ENCODE measurements around the gene BNIP1. TPM values are rescaled to one million over a fixed set of nuclear protein-coding genes. Genes with fewer than 3 reads are reported as not detected.

Gene BNIP1
- total RNA-seq, 6 experiments from 2014 or later: 13.9 to 20.9 (median 17.3) TPM

- Mint-ChIP-seq H3K4me3 (no peak overlapping the region), H3K27ac (no peak overlapping the region), H3K27me3 (ENCODE audit: insufficient read depth) (peaks cover 49% of the 10 kb centered on the region), H3K36me3 (ENCODE audit: low read depth) (peaks cover 8% of the 10 kb centered on the region; the same call in 1 of the 2 replicates), H3K9me3 (peaks cover 10% of the 10 kb centered on the region; the same call in 1 of the 2 replicates), H3K4me1 (ENCODE audit: low read depth) (no peaks in the 10 kb centered on the region)
- TF ChIP-seq CTCF (IDR thresholded peaks at IDR 0.05): no peak
- no peak for DNase-seq
Observed at GRCh38 chr5:173211284-173211683, 67.0 kb downstream of the BNIP1 start.

- Mint-ChIP-seq H3K4me1 (ENCODE audit: low read depth) (no peaks in the 10 kb centered on the region), H3K4me3 (no peak overlapping the region), H3K27me3 (ENCODE audit: insufficient read depth) (peaks cover 48% of the 10 kb centered on the region), H3K27ac (no peak overlapping the region), H3K36me3 (ENCODE audit: low read depth) (peaks cover 8% of the 10 kb centered on the region; the same call in 1 of the 2 replicates), H3K9me3 (peaks cover 10% of the 10 kb centered on the region; the same call in 1 of the 2 replicates)
- TF ChIP-seq CTCF (IDR thresholded peaks at IDR 0.05): no peak
- DNase-seq: no peak
Observed at GRCh38 chr5:173213236-173213933, 69.1 kb downstream of the BNIP1 start.

Other genes starting within 250 kb of the BNIP1 start
- 100 to 1,000 TPM in 5 of 6 experiments, 10 to 100 TPM in 1; 88.9 to 122 (median 113) TPM for gene RPL26L1, start 185.1 kb upstream of the BNIP1 start, total RNA-seq (2021; fragmentation: NEBNext Ultra II Directional; extraction: Animal tissue kit (Norgen Biotek cat#: 25700))
- 100 to 1,000 TPM; 462 to 606 (median 488) TPM for gene ATP6V0E1, start 160.8 kb upstream of the BNIP1 start, total RNA-seq (2021; fragmentation: NEBNext Ultra II Directional; extraction: Animal tissue kit (Norgen Biotek cat#: 25700))
- 10 to 100 TPM in 5 of 6 experiments, 1 to 10 TPM in 1; 8.7 to 15.3 (median 10.7) TPM for gene CREBRF, start 88.2 kb upstream of the BNIP1 start, total RNA-seq (2021; fragmentation: NEBNext Ultra II Directional; extraction: Animal tissue kit (Norgen Biotek cat#: 25700))
- not detected for gene NKX2-5, start 90.7 kb downstream of the BNIP1 start, total RNA-seq (2021; fragmentation: NEBNext Ultra II Directional; extraction: Animal tissue kit (Norgen Biotek cat#: 25700))
- 10 to 100 TPM; 66.3 to 89.0 (median 71.5) TPM for gene STC2, start 183.9 kb downstream of the BNIP1 start, total RNA-seq (2021; fragmentation: NEBNext Ultra II Directional; extraction: Animal tissue kit (Norgen Biotek cat#: 25700))